ENCODE results near the gene SCN7A.

DNA sequence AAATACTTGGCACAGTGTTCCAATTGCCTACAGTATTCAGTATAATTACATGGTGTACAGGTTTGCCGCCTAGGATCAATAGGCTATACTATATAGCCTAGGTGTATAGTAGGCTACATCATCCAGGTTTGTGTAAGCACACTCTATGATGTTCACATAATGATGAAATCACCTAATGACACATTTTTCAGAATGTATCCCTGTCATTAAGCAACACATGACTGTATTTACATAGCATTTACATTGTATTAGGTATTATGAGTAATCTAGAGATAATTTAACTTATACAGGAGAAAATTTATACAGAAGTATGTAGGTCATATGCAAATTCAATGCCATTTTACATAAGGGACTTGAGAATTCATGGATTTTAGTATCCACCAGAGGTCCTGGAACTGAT lies 35.4 kb downstream of the SCN7A start:
- TF ChIP-seq, protein P1, sequence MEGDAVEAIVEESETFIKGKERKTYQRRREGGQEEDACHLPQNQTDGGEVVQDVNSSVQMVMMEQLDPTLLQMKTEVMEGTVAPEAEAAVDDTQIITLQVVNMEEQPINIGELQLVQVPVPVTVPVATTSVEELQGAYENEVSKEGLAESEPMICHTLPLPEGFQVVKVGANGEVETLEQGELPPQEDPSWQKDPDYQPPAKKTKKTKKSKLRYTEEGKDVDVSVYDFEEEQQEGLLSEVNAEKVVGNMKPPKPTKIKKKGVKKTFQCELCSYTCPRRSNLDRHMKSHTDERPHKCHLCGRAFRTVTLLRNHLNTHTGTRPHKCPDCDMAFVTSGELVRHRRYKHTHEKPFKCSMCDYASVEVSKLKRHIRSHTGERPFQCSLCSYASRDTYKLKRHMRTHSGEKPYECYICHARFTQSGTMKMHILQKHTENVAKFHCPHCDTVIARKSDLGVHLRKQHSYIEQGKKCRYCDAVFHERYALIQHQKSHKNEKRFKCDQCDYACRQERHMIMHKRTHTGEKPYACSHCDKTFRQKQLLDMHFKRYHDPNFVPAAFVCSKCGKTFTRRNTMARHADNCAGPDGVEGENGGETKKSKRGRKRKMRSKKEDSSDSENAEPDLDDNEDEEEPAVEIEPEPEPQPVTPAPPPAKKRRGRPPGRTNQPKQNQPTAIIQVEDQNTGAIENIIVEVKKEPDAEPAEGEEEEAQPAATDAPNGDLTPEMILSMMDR (IDR thresholded peaks at IDR 0.05) = no peak
- TF ChIP-seq POLR2AphosphoS5 (IDR thresholded peaks at IDR 0.05; ENCODE audit: insufficient read depth in 1 of 2, low read depth in 1 of 2) = no peak
- TF ChIP-seq POLR2A (IDR thresholded peaks at IDR 0.05) = no peak
